ENCODE data around the gene ATP1A1.

GRCh38 chr1:116380499-116381242 lies 7.6 kb downstream of the ATP1A1 start:
- TF ChIP-seq POLR2A (IDR thresholded peaks at IDR 0.05; ENCODE audit: low read length), result no peak
- TF ChIP-seq POLR2AphosphoS2 (conservative IDR thresholded peaks at IDR 0.05; ENCODE audit: low read length), result no peak
- no peak for TF ChIP-seq SREBF2 (IDR thresholded peaks at IDR 0.05)
- TF ChIP-seq CTCF (IDR thresholded peaks at IDR 0.05), result no peak
- no peak for TF ChIP-seq FOSL2 (IDR thresholded peaks at IDR 0.05)
- no peak for TF ChIP-seq FOSL2 (CRISPR knock-in tag; IDR thresholded peaks at IDR 0.05)
- no peak for TF ChIP-seq BHLHE40 (IDR thresholded peaks at IDR 0.05; ENCODE audit: low read depth, low read length)
- TF ChIP-seq RCOR1 (IDR thresholded peaks at IDR 0.05; ENCODE audit: low read depth, low read length), result no peak
- no peak for TF ChIP-seq EP300 (IDR thresholded peaks at IDR 0.05)

All from A549 (cell line).